A673 (cell line): ENCODE results near the gene ATRN.

ENCODE experiments used
- CTCF ChIP-seq: fragments of 300-800, 200-600 bp; sonication (generic); conservative IDR thresholded peaks from 2 replicates; pipeline ENCODE4 v1.5.1; 2017; ENCODE audit warnings: low read depth, mild to moderate bottlenecking, antibody characterized with exemption, low read length, moderate library complexity, mixed read lengths
- EZH2 ChIP-seq: fragments of 200-600 bp; sonication (generic); IDR thresholded peaks from 2 replicates; pipeline ENCODE4 v1.6.1; 2017; ENCODE audit warnings: borderline replicate concordance, low read depth, mild to moderate bottlenecking, mixed read lengths, antibody characterized with exemption, low read length; ENCODE audit not compliant: poor library complexity, severe bottlenecking

- TF ChIP-seq CTCF: no peak
- TF ChIP-seq EZH2: no peak
Observed at GRCh38 chr20:3690413-3690812, 219.6 kb downstream of the ATRN start.
